Natural killer cell (primary cell): Measurements from ENCODE around the gene TBX4. TPM values are rescaled to one million over a fixed set of nuclear protein-coding genes. Genes with fewer than 3 reads are reported as not detected.

Source experiments
- ATAC-seq, 3 donors: fragments of 150-1000 bp in 2 of 3; fragments of 200-7000 bp in 1 of 3; cut with Tn5 transposase; 1 replicate in 1 of 3; 2 replicates in 2 of 3; pipeline ENCODE4 v1.10.0; 2021; ENCODE audit warnings: mild to moderate bottlenecking in 2 of 3, moderate library complexity in 2 of 3
- DNase-seq, 2 donors: peaks; one replicate each; pipeline versions ENCODE4 v3.0.0 to v3.0.0-alpha.2; 2013 to 2021; ENCODE audit warnings: mixed read lengths in 1 of 2
- H3K27ac ChIP-seq: one replicate; pipeline ENCODE4 v1.5.1; 2013; ENCODE audit warnings: mild to moderate bottlenecking, low read length
- H3K27me3 ChIP-seq: one replicate; pipeline ENCODE4 v1.6.1; 2013; ENCODE audit warnings: low read length; ENCODE audit not compliant: control insufficient read depth, insufficient read depth
- H3K36me3 ChIP-seq: one replicate; pipeline ENCODE4 v1.6.1; 2013; ENCODE audit warnings: low read length; ENCODE audit not compliant: control insufficient read depth, insufficient read depth
- H3K4me1 ChIP-seq: one replicate; pipeline ENCODE4 v1.6.1; 2013; ENCODE audit warnings: low read length; ENCODE audit not compliant: control insufficient read depth, insufficient read depth
- H3K4me3 ChIP-seq: one replicate; pipeline ENCODE4 v1.5.1; 2013; ENCODE audit warnings: low read length
- H3K9me3 ChIP-seq: one replicate; pipeline ENCODE4 v1.6.1; 2013; ENCODE audit warnings: low read length; ENCODE audit not compliant: control insufficient read depth, insufficient read depth
- H3K27ac Mint-ChIP-seq, 2 donors: one replicate each; pipeline ENCODE4 v1.8.0; 2022; ENCODE audit warnings: mild to moderate bottlenecking in 2 of 2, mixed read lengths in 2 of 2, moderate library complexity in 1 of 2
- H3K27me3 Mint-ChIP-seq, 2 donors: one replicate each; pipeline ENCODE4 v1.8.0; 2022; ENCODE audit warnings: low read depth in 2 of 2, mixed read lengths in 2 of 2
- H3K36me3 Mint-ChIP-seq: one replicate; pipeline ENCODE4 v1.8.0; 2022; ENCODE audit warnings: mixed read lengths
- H3K4me1 Mint-ChIP-seq, 2 donors: one replicate each; pipeline ENCODE4 v1.8.0; 2022; ENCODE audit warnings: mixed read lengths in 2 of 2
- H3K4me3 Mint-ChIP-seq: one replicate; pipeline ENCODE4 v1.8.0; 2022; ENCODE audit warnings: mild to moderate bottlenecking, moderate library complexity, mixed read lengths
- H3K9me3 Mint-ChIP-seq, 2 donors: one replicate each; pipeline ENCODE4 v1.8.0; 2022; ENCODE audit warnings: mixed read lengths in 2 of 2
- WGBS: methylation state at CpG from one replicate; pipeline ENCODE4 v1.1.7; 2013; ENCODE audit warnings: missing lambda C conversion rate; ENCODE audit not compliant: insufficient coverage; 5-methylcytosine and 5-hydroxymethylcytosine counted together
- intact Hi-C: fragments of 100-400 bp; cut with micrococcal nuclease; formaldehyde crosslinking; loops from one replicate; pipeline ENCODE4 v1.14.2; 2022
- total RNA-seq, 4 donors: library from RNA; stranded (reverse); fragments of 120-200 nt in 1 of 4; gene quantifications; one replicate each; pipeline versions ENCODE4 v1.2.3 to v1.2.4, GENCODE V29; 2013 to 2022
- TF ChIP-seq, protein P1 (sequence below): fragments of 200-600 bp; IDR thresholded peaks from one replicate; pipeline ENCODE4 v1.8.0; 2022; ENCODE audit warnings: antibody characterized with exemption

Gene TBX4
- total RNA-seq, 3 donors from 2014 or later (not counting 1 experiment from before 2014, with no cell fraction given): not detected

DNA sequence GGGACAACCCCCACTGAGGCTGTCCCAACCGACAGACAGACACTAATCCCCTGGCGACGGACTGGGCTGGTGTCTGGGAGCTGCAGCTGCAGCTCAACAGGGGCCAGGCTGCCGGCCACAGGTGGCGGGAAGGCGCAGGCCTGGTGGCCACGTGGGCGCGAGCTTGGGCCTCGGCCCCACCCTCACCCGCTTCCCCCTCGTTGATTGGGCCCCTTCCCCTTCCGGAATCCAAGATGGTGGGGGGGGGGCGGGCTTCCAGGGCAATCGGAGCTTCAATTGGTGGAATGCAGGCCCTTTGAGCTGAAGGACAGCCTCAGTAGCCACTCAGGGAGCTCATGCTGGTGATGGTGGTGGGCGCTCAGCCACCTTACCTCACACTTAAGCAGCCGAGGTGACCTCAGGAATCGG, 8.7 kb upstream of the TBX4 start:
- Histone ChIP-seq H3K36me3 (no peaks in the 10 kb centered on the region), H3K4me3 (no peak overlapping the region), H3K9me3 (no peaks in the 10 kb centered on the region), H3K27me3 (peaks cover 3% of the 10 kb centered on the region), H3K27ac (no peak overlapping the region), H3K4me1 (no peaks in the 10 kb centered on the region)
- Mint-ChIP-seq H3K4me3 (no peak overlapping the region), H3K27ac (no peak overlapping the region), H3K27me3 (peaks cover 37 to 69% of the 10 kb centered on the region in 2 donors), H3K4me1 (no peaks in the 10 kb centered on the region), H3K36me3 (no peaks in the 10 kb centered on the region), H3K9me3 (no peaks in the 10 kb centered on the region)
- TF ChIP-seq, protein P1, sequence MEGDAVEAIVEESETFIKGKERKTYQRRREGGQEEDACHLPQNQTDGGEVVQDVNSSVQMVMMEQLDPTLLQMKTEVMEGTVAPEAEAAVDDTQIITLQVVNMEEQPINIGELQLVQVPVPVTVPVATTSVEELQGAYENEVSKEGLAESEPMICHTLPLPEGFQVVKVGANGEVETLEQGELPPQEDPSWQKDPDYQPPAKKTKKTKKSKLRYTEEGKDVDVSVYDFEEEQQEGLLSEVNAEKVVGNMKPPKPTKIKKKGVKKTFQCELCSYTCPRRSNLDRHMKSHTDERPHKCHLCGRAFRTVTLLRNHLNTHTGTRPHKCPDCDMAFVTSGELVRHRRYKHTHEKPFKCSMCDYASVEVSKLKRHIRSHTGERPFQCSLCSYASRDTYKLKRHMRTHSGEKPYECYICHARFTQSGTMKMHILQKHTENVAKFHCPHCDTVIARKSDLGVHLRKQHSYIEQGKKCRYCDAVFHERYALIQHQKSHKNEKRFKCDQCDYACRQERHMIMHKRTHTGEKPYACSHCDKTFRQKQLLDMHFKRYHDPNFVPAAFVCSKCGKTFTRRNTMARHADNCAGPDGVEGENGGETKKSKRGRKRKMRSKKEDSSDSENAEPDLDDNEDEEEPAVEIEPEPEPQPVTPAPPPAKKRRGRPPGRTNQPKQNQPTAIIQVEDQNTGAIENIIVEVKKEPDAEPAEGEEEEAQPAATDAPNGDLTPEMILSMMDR: no peak
- intact Hi-C loops: no loop called here
- WGBS: 85% methylated on average over 17 of the region's 18 CpGs
- DNase-seq (no peak), ATAC-seq (no peak)

DNA sequence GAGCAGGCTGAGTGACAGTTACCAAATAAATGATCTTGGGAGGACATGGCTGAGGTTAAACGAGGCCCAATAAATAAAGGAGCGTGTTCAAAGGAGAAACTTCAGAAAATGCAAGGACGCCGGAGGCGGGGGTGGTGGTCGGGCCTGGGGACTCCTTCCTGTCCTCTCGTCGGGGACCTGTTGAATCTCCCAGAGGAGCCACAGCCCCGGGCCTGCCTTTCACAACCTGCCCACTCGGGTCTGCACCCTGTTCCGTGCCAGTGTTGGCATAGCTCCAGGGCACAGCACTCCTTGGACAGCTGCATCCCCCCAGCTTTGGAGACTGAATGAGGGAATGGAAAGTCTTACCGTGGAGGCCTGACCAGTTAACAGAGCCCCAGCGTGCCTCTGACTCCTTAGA, 8.1 kb upstream of the TBX4 start:
- H3K4me3 Mint-ChIP-seq: no peak overlapping the region
- peaks cover 36 to 67% of the 10 kb centered on the region in 2 donors for H3K27me3 Mint-ChIP-seq
- Histone ChIP-seq H3K27me3 (peaks cover 2% of the 10 kb centered on the region), H3K36me3 (no peaks in the 10 kb centered on the region), H3K27ac (no peak overlapping the region), H3K4me3 (no peak overlapping the region), H3K4me1 (no peaks in the 10 kb centered on the region), H3K9me3 (no peaks in the 10 kb centered on the region)
- 88% methylated on average over 13 of the region's 13 CpGs for WGBS
- no peaks in the 10 kb centered on the region for H3K9me3 Mint-ChIP-seq
- no peak for DNase-seq
- no peak overlapping the region for H3K27ac Mint-ChIP-seq
- no peaks in the 10 kb centered on the region for H3K36me3 Mint-ChIP-seq
- TF ChIP-seq, protein P1: no peak
- no peaks in the 10 kb centered on the region for H3K4me1 Mint-ChIP-seq
- no peak for ATAC-seq
- intact Hi-C loops: no loop called here

DNA sequence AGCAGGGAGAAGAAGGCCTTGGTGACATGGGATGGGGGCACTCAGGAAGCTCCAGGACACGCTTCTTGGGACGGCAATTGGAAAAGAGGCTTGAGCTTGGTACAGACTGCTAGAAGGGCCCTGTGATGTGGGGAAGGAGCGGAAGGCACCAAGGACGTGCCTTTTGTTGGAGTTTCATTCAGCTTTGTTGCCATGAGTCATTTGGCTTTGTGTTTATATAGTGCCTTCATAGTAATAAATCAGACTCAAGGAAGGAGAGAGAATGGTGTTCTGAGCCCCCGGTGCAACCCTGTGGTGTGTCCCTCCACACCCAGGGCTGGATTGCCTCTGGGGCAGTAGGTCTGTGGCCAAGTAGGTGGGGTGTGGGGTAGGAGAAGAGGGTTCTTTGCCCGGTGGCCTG, 7.4 kb upstream of the TBX4 start:
- H3K27ac Mint-ChIP-seq: no peak overlapping the region
- DNase-seq (no peak), ATAC-seq (no peak)
- peaks cover 6% of the 10 kb centered on the region for H3K27me3 ChIP-seq
- H3K4me3 ChIP-seq: no peak overlapping the region
- WGBS: 77% methylated on average over 6 of the region's 6 CpGs
- no peak overlapping the region for H3K27ac ChIP-seq
- intact Hi-C loops: no loop called here
- no peaks in the 10 kb centered on the region for H3K4me1 ChIP-seq
- peaks cover 35 to 70% of the 10 kb centered on the region in 2 donors for H3K27me3 Mint-ChIP-seq
- no peaks in the 10 kb centered on the region for H3K36me3 Mint-ChIP-seq
- TF ChIP-seq, protein P1: no peak
- H3K4me1 Mint-ChIP-seq: no peaks in the 10 kb centered on the region
- H3K4me3 Mint-ChIP-seq: no peak overlapping the region
- no peaks in the 10 kb centered on the region for H3K36me3 ChIP-seq
- no peaks in the 10 kb centered on the region for H3K9me3 Mint-ChIP-seq
- no peaks in the 10 kb centered on the region for H3K9me3 ChIP-seq

DNA sequence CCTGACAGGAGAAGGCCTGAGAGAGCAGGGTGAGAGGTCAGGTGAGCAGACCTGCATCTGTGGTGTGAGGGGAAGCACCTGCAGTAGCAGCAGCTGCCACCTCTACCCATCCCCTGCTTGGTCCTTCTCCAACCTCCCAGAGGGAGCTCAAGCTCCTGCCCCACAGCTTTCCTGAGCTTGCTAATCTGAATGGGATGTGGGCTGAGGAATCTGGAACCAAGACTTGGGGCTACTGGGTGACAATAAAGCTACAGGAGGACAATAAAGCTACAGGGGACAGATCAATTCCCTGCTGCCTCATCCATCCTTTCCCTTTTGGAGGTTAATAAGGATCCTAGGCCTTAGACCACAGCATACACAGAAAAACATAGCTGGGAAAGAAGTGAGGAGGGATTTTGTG, 4.9 kb upstream of the TBX4 start:
- Mint-ChIP-seq H3K27ac (no peak overlapping the region), H3K36me3 (no peaks in the 10 kb centered on the region), H3K27me3 (peaks cover 34 to 69% of the 10 kb centered on the region in 2 donors), H3K4me1 (peaks cover 0 to 6% of the 10 kb centered on the region in 2 donors), H3K4me3 (no peak overlapping the region), H3K9me3 (no peaks in the 10 kb centered on the region)
- TF ChIP-seq, protein P1: no peak
- intact Hi-C loops: no loop called here
- Histone ChIP-seq H3K27ac (no peak overlapping the region), H3K9me3 (no peaks in the 10 kb centered on the region), H3K27me3 (peaks cover 12% of the 10 kb centered on the region), H3K4me1 (peaks cover 3% of the 10 kb centered on the region), H3K4me3 (no peak overlapping the region), H3K36me3 (no peaks in the 10 kb centered on the region)
- ATAC-seq (no peak), DNase-seq (no peak)
